ENCODE results near the gene OSBPL9.
"Not testable (repeated sequence)": the region's sequence is repeated elsewhere in the genome, so short reads cannot be mapped to it uniquely, and the experiment has no call there.

Gene OSBPL9

DNA sequence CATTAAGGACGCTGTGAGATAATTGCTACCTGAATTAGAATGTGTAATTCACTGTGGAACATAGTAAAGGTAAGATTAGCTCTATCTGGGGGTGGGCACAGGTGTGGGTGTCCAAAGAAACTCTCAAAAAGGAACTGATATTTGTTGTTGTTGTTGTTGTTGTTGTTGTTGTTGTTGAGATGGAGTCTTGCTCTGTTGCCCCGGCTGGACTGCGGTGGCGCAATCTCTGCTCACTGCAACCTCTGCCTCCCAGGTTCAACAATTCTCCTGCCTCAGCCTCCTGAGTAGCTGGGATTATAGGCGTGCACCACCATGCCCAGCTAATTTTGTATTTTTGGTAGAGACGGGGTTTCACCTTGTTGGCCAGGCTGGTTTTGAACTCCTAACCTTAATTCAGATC, 6.8 kb upstream of the OSBPL9 start:
- not testable (repeated sequence) for DNase-seq

DNA sequence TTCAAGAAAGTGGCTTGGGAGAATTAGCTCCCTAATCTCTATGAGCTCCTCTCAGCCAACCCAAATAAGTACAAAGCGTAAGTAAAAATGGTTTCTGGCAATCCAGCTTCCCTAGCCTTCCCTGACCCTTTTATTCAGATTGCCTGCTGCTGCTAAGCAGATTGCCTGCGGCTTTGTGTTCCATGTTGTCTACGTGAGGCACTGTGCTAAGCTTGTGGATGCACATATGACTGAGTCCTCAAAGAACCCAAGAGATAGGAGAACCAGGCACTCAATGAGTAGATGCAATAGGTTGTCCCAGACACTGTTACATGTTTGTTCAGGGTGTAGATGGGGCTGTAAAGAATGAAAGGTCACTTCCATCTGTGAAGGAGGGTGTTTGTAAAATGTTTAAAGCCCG, 6.3 kb upstream of the OSBPL9 start:
- no peak for DNase-seq

DNA sequence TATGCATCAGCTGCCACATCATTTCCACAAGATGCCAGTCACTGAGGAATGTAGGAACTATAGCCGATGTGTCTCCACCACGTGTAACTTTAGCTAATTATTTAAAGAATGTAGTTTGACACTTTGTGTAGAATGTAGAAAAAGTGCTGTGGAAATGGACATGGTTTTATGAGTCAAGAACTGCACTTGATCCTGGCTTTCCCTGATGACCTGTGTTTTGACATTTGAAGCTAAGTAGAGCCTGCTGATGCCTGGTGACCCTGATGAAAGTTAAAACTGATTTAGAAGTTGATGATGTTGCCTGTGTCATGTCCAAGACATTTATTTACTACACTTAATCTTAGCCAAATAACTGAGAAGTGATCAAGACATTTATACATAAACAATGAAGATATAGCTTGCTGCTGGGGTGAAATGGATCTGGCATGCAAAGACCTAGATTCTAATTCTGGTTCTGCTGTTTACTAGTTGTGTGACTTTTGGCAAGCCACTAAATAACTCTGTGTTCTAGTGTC, 4.4 kb upstream of the OSBPL9 start:
- no peak for DNase-seq

DNA sequence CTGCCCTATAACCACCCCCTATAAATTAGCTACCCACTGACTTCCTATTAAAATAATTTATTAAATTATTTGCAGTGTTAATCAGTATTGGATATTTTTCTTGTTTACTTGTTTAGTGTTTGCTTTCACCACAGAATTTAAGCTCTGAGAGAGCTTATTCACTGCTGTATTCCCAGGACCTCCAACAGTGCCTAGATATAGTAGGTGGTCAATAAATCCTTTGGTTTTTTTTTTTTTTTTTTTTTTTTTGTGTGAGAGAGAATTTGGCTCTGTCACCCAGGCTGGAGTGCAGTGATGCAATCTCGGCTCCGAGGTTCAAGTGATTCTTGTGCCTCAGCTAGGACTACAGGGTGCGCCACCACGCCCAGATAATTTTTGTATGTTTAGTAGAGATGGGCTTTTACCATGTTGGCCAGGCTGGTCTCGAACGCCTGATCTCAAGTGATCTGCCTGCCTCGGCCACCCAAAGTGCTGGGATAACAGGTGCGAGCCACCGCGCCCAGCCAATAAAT, 1.1 kb upstream of the OSBPL9 start:
- DNase-seq: no peak

DNA sequence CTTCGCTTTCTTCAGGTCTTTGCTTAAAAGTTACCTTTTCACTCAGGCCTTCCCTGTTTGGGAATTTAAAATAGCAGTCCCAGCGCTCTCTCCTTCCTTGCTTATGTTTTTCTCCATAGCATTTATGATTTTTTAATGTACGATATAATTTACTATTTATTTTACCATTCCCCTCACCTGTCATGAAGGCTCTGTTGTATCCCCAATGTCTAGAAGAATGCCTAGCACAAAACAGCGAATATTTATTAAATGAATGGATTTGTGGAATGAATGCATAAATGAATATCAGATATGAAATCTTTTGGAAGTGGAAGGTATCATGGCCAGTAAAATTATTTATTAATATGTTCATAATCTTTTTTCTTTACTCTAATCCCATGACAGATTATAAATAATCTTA, 402 bp upstream of the OSBPL9 start:
- DNase-seq: no peak

DNA sequence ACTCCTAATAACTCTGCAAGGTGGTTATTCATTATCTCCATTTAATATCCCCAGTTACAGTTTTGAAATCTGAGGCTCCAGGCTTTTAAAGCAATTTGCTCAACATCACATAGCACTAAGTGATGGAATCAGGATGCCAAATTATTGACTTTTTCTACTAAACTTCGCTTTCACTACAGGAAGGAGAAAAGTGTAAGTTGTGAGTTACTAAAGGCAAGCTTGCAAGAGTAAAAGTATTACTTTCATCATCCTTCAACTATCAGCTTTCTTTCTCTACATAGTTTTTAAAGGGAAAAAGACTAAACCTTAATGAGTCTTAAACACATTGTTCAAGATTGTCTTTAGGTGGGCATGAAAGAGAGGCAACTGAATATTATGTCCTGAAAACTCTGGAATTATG, 1.8 kb downstream of the OSBPL9 start:
- no peak for DNase-seq

DNA sequence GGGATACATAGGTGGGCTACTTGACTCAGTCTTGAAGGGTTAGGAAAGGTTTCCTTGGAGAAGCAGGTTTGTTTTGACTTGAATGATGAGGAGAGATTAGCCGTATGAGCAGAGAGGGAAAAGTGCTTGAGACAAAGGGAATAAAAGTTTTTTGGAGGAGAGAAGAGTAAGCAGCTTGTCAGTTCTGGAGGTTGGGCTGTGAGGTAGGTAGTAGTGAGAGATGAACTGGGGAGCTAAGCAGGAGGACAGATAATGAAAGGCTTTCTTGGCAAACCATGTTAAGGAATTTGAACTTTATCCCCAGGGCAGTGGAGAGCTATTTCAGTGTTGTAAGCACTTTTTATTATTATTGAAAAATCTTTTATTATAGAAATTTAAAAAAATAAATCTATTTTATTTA, 3.6 kb downstream of the OSBPL9 start:
- DNase-seq: no peak

DNA sequence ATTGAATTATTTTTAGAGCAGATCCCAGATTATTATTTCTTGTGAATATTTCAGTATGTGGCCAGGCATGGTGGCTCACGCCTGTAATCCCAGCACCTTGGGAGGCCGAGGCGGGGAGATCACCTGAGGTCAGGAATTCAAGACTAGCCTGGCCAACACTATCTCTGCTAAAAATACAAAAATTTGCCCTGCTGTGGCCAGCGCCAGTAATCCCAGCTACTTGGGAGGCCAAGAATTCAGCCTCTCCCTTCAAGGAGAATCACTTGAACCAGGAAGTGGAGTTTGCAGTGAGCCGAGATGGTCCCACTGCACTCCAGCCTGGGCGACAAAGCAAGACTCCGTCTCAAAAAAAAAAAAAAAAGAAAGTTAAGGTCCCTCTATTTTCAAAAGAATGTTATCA, 4.3 kb downstream of the OSBPL9 start:
- DNase-seq: no peak

DNA sequence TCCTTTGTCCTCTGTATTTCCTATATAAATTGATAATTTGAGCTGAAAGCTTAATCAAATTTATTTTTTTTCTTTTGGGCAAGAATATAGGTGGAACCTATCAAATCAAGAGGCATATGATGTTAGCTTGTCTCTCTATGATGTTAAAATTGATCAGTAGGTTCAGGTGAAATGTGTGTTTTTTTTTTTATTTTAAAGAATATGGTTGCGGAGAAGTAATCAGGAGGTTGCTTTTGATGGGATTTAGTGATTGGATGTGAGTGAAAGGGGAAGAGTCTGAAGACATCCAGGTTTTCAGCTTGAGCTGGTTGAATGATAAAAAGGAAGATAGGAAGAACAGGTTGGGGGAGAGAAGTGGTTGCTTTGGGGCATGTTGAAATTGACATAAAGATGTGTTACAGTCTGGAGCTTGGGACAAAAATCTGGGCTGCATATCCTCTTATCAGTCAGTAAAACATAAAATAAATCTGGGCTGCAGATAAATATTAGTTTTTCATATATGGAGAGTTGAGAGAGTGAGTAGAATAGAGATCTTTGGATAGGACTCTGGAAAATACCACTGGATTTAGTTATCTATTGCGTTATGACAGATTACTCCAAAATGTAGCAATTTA, 5.1 kb downstream of the OSBPL9 start:
- no peak for DNase-seq

DNA sequence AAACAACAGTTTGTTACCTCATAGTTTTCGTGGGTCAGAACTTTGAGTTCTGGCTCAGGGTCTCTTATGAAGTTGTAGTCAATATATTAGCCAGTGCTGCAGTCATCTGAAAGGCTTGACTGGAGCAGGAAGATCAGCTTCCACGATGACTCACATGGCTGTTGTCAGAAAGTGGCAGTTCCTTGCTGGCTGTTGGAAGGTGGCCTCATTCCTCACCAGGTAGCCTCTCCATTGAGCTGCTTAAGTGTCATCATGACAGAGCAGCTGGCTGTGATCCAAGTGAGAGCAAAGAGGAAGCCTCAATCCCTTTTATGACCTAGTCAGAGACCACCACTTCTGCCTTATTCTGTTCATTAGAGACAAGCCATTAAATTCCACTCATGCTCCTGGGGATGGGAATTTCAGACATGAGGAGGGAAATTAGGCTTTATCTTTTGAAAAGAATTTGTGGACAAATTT, 5.6 kb downstream of the OSBPL9 start:
- no peak for DNase-seq

DNA sequence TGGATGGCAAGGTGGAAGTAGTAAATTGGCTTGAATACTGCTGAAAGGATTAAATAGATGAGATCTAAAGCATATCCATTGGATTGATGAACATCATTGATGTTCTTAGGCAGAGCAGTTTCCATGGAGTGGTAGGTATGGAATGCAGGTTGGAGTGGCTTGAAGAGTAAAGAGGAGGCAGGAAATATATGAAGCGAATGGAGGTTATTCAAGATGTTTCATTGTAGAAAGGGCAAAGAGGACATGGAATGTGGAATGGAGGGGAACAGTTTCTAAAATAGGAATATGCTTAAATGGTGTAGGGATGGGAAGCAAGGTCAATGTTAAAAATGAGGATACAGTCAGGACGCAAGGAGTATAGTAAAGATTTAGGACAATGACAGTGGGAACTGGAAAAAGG, 6.1 kb downstream of the OSBPL9 start:
- DNase-seq: no peak

DNA sequence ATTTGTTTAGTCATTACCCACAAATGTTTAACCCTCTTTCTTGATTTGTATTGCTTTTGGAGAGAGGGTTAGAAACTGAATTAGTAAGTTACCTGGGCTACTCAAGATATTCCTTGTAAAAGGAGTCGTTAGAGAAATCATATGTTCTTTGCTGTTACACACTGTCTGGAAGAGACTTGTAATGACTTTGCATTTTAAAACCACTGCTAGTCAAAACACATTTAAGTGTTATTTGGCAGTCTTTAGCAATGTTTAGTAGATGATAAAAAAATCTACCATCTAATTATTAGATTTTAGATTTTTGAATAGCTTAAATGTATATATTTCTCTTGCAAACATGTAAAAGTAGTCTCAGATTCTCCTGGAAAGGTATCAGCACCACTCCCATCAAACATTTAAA, 6.6 kb downstream of the OSBPL9 start:
- no peak for DNase-seq

DNA sequence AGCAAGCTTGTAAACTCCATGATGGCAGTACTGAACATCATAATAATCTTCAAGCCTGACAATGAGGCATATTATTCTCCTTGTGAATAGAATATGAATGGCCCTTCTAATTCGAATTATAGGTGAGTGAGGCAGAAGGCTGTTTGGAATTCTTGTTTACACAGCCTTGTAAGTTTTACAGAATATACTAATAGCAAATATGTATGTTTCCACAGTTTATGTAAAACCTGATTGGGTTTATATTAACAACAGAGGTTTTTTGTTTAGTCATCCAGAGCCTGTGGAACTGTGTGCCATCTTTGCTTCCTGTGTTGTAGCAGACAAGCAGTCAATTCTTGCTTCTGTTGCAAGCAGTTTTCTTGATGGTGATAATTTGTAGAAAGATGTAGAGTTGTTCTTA, 8.0 kb downstream of the OSBPL9 start:
- DNase-seq: no peak

DNA sequence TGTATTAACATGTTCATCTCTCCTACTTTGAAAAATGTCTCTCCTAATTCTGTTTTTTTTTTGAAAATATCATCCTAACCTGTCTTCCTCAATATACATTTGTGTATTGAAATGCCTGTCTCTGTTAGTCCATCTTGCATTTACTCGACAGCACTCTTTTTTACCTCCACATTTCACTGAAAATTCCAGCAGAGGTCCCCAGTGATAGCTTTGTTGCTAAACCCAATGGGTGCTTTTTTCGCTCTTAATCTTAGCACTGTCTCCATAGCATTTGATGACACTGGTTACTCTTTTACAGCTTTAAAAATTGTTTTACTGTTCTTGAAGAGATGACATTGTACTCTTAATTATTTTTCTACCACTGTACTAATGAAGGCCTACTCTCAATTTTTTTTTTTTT, 10.8 kb downstream of the OSBPL9 start:
- DNase-seq: no peak

DNA sequence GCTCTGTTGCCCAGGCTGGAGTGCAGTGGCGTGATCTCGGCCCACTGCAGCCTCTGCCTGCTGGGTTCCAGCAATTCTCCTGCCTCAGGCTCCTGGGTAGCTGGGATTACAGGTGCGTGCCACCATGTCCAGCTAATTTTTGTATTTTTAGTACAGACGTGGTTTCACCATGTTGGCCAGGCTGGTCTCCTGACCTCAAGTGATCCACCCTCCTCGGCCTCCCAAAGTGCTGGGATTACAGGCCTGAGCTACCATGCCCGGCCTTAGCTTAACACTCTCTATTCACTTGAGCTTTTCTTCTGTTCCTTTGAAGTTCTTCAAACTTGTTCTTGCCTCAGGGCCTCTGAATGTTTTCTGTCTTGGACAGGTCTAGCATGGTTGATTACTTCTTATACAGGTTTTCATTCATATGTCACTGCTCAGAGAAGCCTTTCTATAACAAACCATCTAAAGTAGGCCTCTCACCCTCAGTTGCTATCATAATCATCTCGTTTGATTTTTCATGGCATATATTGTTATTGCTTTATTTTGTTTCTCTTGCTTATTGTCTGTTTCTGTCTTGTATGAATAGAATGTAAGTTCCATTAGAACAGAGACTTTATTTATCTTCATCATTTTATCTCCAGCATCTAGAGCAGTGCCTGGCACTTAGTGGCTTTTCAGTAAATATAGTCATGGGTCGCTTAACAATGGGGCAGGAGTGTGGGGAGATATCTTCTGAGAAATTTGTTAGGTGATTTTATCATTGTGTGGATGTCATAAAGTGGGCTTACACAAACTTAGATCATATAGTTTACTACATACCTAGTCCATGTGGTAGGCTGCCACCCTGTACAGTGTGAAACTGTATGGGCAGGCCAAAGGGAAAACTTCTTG, 12.1 kb downstream of the OSBPL9 start:
- no peak for DNase-seq

DNA sequence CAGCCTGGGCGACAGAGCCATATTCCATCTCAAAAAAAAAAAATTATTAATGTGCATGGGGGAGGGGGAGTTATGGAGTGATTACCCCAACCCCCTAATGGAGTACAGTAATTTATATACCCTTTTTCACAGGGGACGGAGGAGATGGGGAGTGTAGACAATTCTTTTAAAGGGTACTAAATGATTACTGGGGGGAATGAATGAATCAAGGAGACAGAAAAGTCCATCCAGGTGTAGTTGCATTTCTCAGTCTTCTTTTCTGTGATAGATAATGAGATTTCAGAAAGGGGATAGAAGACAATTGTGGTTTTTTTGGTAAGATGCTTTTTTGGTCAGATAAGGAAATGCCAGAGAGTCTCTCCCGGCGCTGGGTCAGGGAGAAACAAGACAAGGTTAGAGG, 13.0 kb downstream of the OSBPL9 start:
- DNase-seq: no peak

DNA sequence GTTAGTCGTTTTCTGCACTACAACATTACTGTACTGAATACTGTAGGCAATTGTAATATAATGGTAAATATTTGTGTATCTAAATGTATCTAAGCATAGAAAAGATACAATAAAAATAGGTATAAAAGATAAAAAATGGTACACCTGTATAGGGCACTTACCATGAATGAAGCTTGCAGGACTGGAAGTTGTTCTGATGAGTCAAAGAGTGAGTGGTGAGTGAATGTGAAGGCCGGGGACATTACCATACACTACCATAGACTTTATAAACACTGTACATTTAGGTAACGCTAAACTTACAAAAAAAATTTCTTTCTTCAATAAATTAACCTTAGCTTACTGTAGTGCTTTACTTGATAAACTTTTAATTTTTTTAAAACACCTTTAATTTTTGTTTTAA, 13.5 kb downstream of the OSBPL9 start:
- DNase-seq: no peak

DNA sequence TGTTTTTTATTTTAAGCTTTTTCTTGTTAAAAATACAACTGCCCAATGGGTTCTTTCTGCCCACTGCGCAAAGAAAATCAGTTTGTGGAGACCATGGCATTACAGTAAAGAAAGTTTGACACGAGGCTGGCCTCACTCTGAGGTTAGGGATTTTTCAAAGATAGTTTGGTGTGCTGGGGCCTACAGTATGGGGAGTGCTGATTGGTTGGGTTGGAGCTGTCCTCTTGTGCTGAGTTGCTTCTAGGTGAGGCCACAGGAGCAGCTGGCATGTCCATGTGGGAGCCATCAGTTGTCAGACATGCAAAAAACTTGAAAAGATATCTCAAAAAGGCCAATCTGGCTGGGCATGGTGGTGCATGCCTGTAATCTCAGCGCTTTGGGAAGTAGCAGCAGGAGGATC, 14.0 kb downstream of the OSBPL9 start:
- no peak for DNase-seq

DNA sequence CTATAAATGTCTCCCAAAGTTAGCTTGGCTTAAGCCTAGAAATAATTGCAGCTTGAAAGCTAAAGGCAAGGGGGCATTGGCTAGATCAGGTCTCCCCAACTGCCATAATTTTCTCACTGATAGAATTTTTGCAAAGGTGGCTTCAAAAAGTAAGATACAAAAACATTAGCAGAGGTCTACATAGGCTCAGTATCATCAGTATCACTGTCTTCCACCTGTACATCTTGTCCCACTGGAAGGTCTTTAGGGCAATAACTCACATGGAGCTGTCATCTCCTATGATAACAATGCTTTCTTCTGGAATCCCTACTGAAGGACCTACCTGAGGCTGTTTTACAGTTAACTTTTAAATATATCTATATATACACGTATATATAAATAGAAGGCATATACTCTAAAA, 14.9 kb downstream of the OSBPL9 start:
- DNase-seq: no peak

DNA sequence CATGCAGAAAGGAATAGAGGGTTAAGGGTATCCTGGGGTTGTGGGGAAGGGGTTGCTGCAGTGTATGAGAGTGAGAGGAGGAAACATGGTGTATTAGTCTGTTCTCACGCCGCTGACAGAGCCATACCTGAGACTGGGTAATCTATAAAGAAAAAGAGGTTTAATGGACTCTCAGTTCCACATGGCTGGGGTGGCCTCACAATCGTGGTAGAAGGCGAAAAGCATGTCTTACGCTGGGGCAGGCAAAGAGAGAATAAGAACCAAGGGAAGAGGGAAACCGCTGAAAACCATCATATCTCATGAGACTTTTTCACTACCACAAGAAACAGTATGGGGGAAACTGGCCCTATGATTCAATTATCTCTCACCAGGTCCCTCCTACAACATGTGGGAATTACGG, 17.7 kb downstream of the OSBPL9 start:
- DNase-seq: no peak

DNA sequence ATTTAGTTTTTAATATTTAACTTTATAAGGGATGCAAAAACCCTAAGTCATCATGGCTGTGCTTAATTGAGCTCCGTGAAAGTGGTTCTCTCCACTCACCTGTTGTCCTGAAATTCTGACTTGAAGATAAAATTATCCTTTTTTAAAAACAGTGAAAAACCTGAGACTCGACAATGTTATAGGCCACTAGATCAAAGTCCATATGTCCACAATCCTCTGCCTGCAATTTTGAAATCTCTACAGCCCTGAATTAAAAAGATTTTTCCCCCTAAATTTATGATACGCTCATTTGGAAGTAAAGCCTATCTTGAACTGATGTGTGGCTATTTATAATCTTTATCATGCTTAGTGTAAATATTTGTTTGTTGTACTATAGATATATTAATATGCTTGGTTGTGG, 18.7 kb downstream of the OSBPL9 start:
- DNase-seq: no peak

DNA sequence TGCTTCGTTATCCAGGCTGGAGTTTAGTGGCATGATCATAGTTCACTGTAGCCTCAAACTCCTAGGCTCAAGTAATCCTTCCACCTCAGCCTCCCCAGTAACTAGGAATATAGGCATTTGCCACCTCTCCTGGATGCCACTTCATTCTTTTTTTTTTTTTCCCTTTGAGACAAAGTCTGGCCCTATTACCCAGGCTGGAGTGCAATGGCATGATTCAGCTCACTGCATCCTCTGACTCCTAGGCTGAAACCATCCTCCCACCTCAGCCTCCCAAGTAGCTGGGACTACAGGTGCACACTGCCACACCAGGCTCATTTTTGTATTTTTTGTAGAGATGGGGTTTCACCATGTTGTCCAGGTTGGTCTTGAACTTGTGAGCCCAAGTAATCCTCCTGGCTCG, 19.3 kb downstream of the OSBPL9 start:
- DNase-seq: no peak

DNA sequence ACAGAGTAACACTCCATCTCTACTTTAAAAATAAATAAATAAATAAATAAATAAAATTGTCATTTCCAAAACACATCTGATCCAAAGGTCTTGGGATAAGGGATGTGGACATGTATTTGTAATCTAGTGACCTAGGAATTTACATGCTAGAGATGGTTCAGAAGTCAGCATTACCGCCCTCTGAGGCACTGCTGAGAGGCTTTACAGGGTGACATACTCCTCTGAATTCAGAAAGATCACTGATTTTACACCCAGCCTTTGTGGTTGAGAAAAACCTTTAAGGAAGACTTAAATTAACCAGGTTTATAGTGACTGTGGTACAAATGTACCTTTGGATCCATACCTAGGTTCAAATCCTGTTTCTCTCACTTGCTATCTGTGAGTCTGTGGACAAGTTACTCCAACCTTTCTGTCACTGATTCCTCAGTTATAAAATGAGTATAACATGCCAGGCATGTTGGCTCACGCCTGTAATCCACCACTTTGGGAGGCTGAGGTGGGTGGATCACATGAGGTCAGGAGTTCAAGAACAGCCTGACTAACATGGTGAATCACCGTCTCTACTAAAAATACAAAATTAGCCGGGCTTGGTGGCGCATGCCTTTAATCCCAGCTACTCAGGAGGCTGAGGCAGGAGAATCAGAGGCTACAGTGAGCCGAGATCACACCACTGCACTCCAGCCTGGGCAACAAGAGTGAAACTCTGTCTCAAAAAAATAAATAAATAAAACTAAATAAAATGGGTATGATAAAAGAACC, 20.1 kb downstream of the OSBPL9 start:
- no peak for DNase-seq

DNA sequence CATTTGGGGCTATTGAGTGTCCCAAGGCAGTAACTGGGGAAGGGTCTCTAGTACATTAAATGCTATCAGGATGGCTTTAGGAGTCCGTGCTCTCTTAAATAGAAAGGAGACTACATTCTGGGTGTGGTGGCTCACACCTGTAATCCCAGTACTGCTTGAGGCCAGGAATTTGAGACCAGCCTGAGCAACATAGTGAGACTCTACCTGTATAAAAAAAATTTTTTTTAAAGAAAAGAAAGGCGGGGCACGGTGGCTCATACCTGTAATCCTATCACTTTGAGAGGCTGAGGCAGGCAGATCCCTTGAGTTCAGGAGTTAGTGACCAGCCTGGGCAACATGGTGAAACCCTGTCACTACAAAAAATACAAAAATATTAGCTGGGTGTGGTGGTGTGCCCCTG, 21.5 kb downstream of the OSBPL9 start:
- DNase-seq: no peak
